Measurements from ENCODE around the gene PSMB4. TPM values are rescaled to one million over a fixed set of nuclear protein-coding genes. Genes with fewer than 3 reads are reported as not detected.
"Not testable (repeated sequence)": the region's sequence is repeated elsewhere in the genome, so short reads cannot be mapped to it uniquely, and the experiment has no call there.

Gene PSMB4
- total RNA-seq, 1 experiment from 2014 or later = 345 TPM

DNA sequence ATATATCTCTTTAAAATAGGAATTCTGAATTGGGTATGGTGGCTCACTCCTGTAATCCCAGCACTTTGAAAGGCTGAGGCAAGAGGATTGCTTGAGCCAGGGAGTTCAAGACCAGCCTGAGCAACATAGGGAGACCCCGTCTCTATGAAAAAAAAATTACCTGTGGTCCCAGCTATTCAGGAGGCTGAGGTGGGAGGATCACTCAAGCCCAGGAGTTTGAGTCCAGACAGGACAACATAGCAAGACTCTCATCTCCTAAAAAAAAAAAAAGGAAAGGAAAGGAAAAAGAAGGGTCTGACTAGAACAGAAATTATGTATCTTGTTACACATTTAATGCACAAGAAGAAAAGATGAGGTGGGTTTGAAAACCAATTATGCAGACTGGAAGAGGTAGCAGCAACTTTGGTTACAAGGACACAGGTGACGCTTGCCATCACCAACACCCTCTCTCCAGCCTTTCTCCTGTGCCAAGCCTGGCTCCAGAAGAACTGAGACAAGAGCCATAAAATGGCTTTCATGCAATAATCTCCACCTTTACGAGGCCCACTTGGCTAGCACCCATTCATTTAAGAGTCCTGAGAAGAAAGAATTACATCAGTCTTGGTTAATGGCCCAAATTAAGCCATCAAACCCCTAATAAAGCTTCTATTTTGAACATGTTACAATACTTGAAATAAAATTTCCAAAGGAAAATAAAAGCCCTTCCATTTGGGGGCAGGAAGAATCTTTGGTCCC is 22.1 kb upstream of the PSMB4 start:
- Histone ChIP-seq H3K27ac (no peak overlapping the region), H3K4me3 (no peak overlapping the region), H3K79me2 (ENCODE audit: low read depth) (no peaks in the 10 kb centered on the region), H3F3A (ENCODE audit: insufficient read depth, low read depth) (no peaks in the 10 kb centered on the region), H3K9me3 (ENCODE audit: insufficient read depth, low read depth) (no peaks in the 10 kb centered on the region), H2AFZ (no peak overlapping the region), H3K27me3 (ENCODE audit: insufficient read depth, low read depth) (no peaks in the 10 kb centered on the region), H4K20me1 (ENCODE audit: insufficient read depth) (no peaks in the 10 kb centered on the region), H3K36me3 (ENCODE audit: low read depth) (no peaks in the 10 kb centered on the region), H3K4me2 (no peak overlapping the region), H3K9me2 (ENCODE audit: insufficient read depth) (no peaks in the 10 kb centered on the region), H3K4me1 (replicated peaks; ENCODE audit: insufficient read depth) (no peaks in the 10 kb centered on the region)
- intact Hi-C loops (cut with micrococcal nuclease; ENCODE audit: unreplicated experiment) = no loop called here
- CTCF ChIA-PET = no interaction called here
- BruUV-seq (replicated peaks) = no TSS peak
- DNase-seq = no peak
- POLR2A ChIA-PET (ENCODE audit: unreplicated experiment) = interaction anchor here (0.6 kb wide), 1 partner anchor 16 kb away, joined by 4 read pairs; no protein-coding TSS in a partner anchor
- TF ChIP-seq, protein P1, sequence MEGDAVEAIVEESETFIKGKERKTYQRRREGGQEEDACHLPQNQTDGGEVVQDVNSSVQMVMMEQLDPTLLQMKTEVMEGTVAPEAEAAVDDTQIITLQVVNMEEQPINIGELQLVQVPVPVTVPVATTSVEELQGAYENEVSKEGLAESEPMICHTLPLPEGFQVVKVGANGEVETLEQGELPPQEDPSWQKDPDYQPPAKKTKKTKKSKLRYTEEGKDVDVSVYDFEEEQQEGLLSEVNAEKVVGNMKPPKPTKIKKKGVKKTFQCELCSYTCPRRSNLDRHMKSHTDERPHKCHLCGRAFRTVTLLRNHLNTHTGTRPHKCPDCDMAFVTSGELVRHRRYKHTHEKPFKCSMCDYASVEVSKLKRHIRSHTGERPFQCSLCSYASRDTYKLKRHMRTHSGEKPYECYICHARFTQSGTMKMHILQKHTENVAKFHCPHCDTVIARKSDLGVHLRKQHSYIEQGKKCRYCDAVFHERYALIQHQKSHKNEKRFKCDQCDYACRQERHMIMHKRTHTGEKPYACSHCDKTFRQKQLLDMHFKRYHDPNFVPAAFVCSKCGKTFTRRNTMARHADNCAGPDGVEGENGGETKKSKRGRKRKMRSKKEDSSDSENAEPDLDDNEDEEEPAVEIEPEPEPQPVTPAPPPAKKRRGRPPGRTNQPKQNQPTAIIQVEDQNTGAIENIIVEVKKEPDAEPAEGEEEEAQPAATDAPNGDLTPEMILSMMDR (conservative IDR thresholded peaks at IDR 0.05) = no peak
- TF ChIP-seq EZH2 (IDR thresholded peaks at IDR 0.05; ENCODE audit: low read depth) = no peak

DNA sequence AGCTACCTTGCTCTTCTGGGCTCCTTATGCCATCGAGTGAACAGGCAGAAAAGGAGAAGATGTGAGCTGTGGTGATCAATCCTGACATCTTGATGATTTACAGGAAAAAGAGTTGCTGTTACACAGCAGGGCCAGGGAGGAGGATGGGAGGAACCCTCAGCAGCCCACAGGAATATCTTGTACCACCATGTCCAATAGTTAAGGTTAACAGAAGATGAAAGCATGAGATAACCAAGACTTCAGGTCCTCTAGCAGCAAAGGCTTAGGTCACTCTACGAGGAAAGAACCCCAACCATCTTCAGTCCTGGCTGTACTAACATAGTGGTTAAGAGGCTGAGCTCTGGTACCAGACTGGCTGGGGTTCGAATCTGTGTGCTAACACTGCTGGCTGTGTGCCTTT is 14.8 kb upstream of the PSMB4 start:
- intact Hi-C loops (cut with micrococcal nuclease; ENCODE audit: unreplicated experiment) = no loop called here
- Histone ChIP-seq H3K4me2 (no peak overlapping the region), H3K4me3 (no peak overlapping the region), H3K79me2 (ENCODE audit: low read depth) (no peaks in the 10 kb centered on the region), H3K4me1 (replicated peaks; ENCODE audit: insufficient read depth) (no peaks in the 10 kb centered on the region), H3F3A (ENCODE audit: insufficient read depth, low read depth) (no peaks in the 10 kb centered on the region), H3K27ac (no peak overlapping the region), H2AFZ (no peak overlapping the region), H3K9me3 (ENCODE audit: insufficient read depth, low read depth) (no peaks in the 10 kb centered on the region), H3K9me2 (ENCODE audit: insufficient read depth) (no peaks in the 10 kb centered on the region), H4K20me1 (ENCODE audit: insufficient read depth) (no peaks in the 10 kb centered on the region), H3K36me3 (ENCODE audit: low read depth) (no peaks in the 10 kb centered on the region), H3K27me3 (ENCODE audit: insufficient read depth, low read depth) (no peaks in the 10 kb centered on the region)
- ChIA-PET CTCF (no interaction called here), POLR2A (ENCODE audit: unreplicated experiment) (no interaction called here)
- no peak for DNase-seq
- TF ChIP-seq, protein P1 (conservative IDR thresholded peaks at IDR 0.05) = no peak
- TF ChIP-seq EZH2 (IDR thresholded peaks at IDR 0.05; ENCODE audit: low read depth) = no peak
- BruUV-seq (replicated peaks) = no TSS peak

DNA sequence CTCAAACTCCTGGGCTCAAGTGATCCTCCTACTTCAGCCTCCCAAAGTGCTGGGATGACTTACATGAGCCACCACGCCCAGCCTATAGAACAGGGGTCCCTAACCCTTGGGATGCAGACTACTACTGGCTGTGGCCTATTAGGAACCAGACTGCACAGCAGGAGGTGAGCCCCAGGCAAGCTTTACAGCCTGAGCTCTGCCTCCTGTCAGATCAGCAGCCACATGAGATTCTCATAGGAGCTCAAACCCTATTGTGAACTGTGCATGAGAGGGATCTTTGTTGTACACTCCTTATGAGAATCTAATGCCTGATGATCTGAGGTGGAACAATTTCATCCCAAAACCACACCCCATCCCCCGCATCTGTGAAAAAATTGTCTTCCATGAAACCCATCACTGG is 13.4 kb upstream of the PSMB4 start:
- H3K4me3 ChIP-seq = no peak overlapping the region

DNA sequence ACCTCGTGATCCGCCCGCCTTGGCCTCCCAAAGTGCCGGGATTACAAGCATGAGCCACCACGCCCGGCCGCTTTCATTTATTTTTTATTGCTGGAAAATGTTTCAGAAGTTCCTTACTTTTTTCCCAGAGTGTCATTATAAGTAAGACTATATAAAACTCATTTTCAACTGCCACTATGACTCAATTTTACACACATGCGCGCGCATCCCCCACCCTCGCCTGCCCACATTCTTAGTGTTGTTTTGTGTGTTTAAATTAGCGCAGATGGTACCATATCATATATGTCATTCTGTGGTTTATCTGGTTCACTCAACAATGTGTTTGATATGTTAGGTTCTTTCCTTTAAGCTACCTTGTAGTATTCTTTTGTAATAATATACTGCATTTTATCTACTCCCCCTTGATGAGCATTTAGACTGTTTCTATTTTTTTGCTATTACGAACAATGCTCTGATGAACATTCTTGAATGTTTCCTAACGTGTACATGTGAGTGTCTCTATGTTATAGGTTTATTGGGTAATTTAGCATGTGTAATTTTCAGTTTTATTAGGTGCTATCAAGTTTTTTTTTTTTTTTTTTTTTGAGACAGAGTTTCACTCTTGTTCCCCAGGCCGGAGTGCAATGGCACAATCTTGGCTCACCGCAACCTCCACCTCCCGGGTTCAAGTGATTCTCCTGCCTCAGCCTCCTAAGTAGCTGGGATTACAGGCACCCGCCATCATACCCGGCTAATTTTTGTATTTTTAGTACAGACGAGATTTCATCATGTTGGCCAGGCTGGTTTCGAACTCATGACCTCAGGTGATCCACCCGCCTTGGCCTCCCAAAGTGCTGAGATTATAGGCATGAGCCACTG is 8.9 kb upstream of the PSMB4 start:
- BruUV-seq (replicated peaks); H3K79me2 ChIP-seq (ENCODE audit: low read depth); H3K4me3 ChIP-seq; H3K9me2 ChIP-seq (ENCODE audit: insufficient read depth); DNase-seq; H4K20me1 ChIP-seq (ENCODE audit: insufficient read depth); H3K36me3 ChIP-seq (ENCODE audit: low read depth); H3K27me3 ChIP-seq (ENCODE audit: insufficient read depth, low read depth); H2AFZ ChIP-seq; POLR2A ChIA-PET (ENCODE audit: unreplicated experiment); H3K9me3 ChIP-seq (ENCODE audit: insufficient read depth, low read depth); intact Hi-C loops (cut with micrococcal nuclease; ENCODE audit: unreplicated experiment); H3K4me1 ChIP-seq (replicated peaks; ENCODE audit: insufficient read depth); H3F3A ChIP-seq (ENCODE audit: insufficient read depth, low read depth); H3K4me2 ChIP-seq; H3K27ac ChIP-seq: not testable (repeated sequence)
- CTCF ChIA-PET = interaction anchor here (0.6 kb wide), 1 partner anchor 8 kb away, joined by 3 read pairs; no protein-coding TSS in a partner anchor

More for the DNA sequence above, 13.4 kb upstream of the PSMB4 start:
- no peaks in the 10 kb centered on the region for H3K9me3 ChIP-seq (ENCODE audit: insufficient read depth, low read depth)
- H4K20me1 ChIP-seq (ENCODE audit: insufficient read depth) = no peaks in the 10 kb centered on the region
- intact Hi-C loops (cut with micrococcal nuclease; ENCODE audit: unreplicated experiment) = no loop called here
- ChIA-PET CTCF (interaction anchor here (0.6 kb wide), 1 partner anchor 46 kb away, joined by 8 read pairs; no protein-coding TSS in a partner anchor), POLR2A (ENCODE audit: unreplicated experiment) (no interaction called here)
- H3K36me3 ChIP-seq (ENCODE audit: low read depth) = no peaks in the 10 kb centered on the region
- H3K4me1 ChIP-seq (replicated peaks; ENCODE audit: insufficient read depth) = no peaks in the 10 kb centered on the region
- H3K4me2 ChIP-seq = no peak overlapping the region
- H3K27me3 ChIP-seq (ENCODE audit: insufficient read depth, low read depth) = no peaks in the 10 kb centered on the region
- H2AFZ ChIP-seq = no peak overlapping the region
- TF ChIP-seq, protein P1 (conservative IDR thresholded peaks at IDR 0.05) = no peak
- TF ChIP-seq EZH2 (IDR thresholded peaks at IDR 0.05; ENCODE audit: low read depth) = no peak
- no TSS peak for BruUV-seq (replicated peaks)
- DNase-seq = no peak
- no peaks in the 10 kb centered on the region for H3F3A ChIP-seq (ENCODE audit: insufficient read depth, low read depth)
- no peaks in the 10 kb centered on the region for H3K79me2 ChIP-seq (ENCODE audit: low read depth)
- no peak overlapping the region for H3K27ac ChIP-seq
- no peaks in the 10 kb centered on the region for H3K9me2 ChIP-seq (ENCODE audit: insufficient read depth)
